GM18526 (cell line): ENCODE data around the gene ALDH3A1.

Experiments
- POLR2A ChIP-seq: IDR thresholded peaks from 3 replicates; pipeline ENCODE4 v1.6.1; 2011; ENCODE audit not compliant: insufficient read length; ENCODE audit errors: extremely low read depth

Gene ALDH3A1

DNA sequence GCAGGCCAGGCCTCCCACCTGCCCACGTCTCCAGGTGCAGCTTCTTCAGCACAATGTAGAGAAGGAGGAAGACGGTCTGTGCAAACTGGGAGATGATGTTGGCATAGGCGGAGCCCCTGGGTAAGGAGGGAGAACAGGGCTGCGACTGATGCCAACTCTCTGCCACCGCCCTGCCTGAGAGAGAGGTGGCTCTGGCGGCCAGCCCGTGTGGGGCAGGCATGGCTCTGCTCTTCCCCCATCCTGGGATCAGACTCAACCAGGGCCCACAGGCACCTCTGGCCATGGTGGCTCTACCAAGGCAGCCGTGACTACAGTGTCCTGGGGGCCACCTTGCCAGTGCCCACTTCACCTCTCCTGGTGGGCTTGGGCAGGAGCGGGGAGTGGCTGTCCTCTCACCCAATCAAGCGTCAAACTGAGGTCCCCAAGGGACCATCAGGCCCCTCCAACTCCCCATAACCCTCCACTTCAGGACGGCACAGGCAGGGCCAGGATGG is 40.3 kb downstream of the ALDH3A1 start:
- TF ChIP-seq POLR2A = no peak

DNA sequence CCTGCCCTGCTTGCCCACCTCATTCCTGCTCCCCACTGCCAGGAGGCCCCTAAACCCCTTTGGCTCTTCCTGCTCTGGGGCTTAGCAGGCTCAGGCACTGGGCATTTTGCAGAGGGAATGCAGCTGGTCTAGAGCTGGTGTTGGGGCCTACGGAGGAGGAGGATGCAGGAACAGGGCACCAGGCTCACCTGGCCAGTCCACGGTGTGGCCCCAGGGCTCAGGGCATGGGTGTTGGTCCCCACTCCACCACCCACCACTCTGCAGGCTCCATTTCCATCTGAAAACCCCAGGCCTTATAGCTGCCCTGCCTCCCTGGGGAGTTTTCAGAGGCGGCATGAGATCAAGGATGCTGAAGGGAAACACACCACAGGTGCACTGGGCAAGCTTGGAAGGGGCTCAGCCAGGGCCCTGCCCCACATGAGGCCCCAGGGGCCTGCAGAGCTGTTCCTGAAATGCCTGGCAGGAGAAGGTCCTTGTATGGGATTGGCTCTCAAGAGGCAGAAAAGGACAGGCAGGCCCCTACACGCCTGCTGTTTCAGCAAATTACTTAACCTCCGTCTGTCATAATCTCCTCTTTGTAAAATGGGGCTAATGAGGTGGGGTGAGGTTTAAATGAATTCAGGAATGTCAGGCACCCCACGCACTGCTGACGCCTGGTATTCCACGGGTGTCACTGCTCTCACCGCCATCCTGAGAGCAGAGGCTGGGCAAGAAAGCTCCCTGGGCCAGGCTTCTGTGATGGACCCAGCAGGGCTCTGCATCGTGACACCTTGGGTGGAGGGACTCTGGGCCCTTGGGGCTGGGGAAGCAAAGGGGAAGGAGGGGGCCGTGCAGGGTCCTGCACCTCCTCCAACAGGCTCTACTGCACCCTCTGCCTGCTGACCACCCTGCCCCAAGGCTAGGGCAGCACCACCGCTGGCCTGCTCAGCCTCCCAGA is 41.0 kb downstream of the ALDH3A1 start:
- no peak for TF ChIP-seq POLR2A

DNA sequence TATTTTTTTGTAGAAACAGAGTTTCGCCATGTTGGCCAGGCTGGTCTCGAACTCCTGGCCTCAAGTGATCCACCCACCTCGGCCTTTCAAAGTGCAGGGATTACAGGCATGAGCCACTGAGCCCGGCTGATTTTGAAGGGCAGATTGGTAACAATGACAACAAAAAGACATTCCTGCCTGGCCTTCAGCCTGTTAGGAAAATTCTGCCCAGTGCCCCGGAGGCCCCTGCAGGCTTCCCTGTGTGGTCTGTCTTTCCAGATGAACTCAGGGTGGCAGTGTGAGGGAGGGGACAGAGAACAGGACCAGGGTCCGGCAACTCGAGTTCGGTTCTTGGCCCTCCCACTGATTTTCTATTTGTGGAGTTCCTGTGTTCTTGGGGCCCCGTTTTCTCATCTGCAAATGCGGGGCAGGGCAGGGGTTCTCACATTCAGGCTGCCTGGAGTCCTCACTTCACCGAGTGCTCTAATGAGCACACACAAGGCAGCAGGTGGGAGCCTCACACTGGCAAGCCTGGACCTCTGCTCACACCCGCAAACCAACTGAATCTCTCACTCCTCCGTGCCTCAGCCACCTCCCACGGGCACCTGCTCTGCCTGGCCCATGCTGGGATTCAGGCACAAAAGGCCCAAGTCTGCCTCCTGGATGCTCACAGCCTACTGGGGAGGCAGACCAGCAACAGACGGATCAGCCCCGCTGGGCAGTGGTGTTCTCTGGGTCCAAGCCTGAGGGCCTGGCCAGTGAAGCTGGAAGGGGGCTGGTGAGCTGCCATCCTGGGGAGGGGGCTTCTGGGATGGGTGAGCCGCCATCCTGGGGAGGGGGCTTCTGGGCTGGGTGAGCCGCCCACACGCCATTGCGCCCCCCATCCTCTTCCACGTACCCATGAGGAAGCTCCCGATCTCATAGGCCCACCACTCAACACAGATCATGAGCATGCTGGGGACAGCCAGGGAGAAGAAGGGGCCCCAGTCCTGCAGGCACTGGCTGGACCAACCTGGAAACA is 42.0 kb downstream of the ALDH3A1 start:
- TF ChIP-seq POLR2A = no peak

DNA sequence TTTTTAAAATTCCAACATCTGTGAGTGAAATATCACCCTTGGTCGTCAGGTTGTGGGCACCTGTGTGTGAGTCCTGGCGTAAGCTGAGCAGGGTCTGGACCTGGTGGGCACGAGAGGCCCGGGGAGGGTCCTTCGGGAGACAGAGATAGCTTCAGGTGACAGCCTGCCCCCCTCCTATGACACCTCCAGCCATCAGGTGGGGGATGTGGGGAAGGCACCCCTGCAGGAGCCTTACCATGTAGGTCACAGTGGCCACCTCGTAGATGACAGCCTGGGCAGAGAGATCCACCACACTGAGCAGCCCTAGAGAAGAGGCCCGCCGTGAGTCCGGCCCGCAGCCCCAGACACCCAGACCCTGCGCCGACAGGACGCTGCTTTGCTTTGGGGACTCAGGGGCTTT is 42.9 kb downstream of the ALDH3A1 start:
- TF ChIP-seq POLR2A = no peak

DNA sequence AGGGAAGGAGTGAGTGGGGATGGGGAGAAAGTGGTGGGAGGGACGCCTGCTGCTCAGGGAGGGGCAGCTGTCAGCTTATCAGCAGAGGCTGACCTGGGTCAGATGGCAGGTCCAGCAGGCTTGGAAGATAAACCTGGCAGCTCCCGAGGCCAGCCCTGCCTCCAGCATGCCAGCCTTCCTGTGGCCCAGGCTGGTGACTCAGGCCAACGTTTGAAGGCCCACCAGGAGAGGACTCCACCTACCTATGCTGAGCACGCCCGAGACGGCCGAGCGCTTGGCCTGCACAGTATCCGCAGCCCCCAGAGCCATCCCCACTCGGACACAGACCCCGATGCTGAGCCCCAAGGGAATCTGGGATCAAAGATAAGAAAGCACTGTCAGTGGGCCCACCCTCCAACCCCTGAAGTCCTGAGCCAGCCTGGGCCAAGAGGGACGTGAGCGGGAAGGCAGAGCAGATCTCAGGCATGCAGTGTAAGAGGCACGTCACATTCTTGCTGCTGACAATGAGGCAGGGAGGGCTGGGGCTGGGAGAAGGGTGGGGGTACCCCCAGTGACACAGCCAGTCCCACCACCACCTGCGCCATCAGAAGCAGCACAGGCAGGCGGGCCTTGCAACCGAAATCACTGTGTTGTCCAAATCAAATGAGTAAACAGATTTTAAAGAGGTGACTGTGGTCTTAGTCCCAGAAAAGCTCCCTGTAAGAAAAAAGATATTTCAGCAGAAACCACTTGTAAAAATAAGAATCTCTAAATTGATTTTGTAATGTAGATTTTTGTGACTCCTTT is 44.1 kb downstream of the ALDH3A1 start:
- no peak for TF ChIP-seq POLR2A

DNA sequence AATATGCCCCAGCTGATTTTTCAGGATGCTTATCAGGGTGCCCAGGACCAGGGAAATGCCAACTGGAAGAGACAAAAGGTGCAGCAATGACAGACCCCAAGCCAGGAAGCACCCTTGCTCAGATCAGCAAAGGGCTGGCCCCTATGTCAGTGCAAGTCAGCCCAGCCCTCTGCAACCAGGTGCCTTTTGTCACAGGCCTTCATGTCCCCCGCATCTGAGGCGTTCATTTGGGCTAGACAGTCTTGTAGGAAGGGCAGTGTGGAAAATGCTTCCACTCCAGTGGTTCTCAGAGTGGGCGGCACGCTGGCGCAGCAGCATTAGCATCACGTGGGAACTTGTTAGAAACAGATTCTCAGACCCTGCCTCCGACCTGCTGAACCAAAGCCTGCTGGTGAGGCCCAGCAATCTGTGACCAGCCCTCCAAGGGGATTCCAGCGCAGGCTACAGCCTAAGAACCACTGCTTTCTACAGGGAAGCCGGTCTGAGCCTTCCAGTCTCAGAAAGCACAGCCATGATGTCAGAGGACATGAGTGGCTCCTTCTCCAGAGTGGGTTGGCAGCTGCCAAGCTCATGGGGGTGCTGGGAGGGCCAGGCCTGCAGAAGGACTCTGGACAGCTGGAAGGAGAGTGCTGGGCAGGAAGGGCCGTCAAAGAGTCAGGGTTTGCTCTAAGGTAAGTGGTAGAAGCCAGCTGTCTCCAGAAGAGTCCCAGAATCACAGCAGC is 44.8 kb downstream of the ALDH3A1 start:
- TF ChIP-seq POLR2A = no peak

DNA sequence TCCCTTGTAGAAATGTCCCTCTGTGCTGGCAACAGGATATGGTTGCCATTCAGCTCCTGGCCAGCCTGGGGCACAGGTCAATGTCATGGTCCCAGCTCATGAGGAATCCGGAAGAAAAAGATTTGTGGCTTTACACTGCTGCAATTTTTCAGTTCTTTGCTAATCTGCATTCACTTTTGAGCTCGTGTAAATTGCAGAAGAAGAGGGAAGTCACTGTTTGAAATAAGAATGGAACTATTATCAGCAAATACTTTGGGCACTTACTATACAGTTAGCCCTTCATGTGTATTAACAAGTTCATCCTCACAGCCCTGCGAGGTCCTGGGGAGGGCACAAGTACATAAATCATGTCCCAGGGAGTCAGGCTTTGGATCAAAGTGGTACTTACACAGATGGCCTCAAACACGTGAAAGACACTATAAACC is 45.9 kb downstream of the ALDH3A1 start:
- TF ChIP-seq POLR2A = no peak
